Kidney epithelial cell (primary cell): ENCODE data around the gene DLG2. TPM values are rescaled to one million over a fixed set of nuclear protein-coding genes. Genes with fewer than 3 reads are reported as not detected.
"Not testable (repeated sequence)": the region's sequence is repeated elsewhere in the genome, so short reads cannot be mapped to it uniquely, and the experiment has no call there.

Experiments
- DNase-seq: peaks from one replicate; pipeline ENCODE4 v3.0.0-alpha.2; 2010; ENCODE audit warnings: low read depth
- H3K27me3 ChIP-seq: 2 replicates; pipeline ENCODE4 v1.6.0; 2011; ENCODE audit warnings: low read length; ENCODE audit not compliant: control insufficient read depth, insufficient read depth
- H3K36me3 ChIP-seq: 2 replicates; pipeline ENCODE4 v1.5.1; 2011; ENCODE audit warnings: low read length; ENCODE audit not compliant: control insufficient read depth, insufficient read depth
- H3K4me3 ChIP-seq: 2 replicates; pipeline ENCODE4 v1.5.1; 2011; ENCODE audit warnings: low read depth, mild to moderate bottlenecking, control low read depth, low read length
- total RNA-seq: library from RNA; depleted of rRNA; stranded (reverse); fragments of >200 nt; gene quantifications from 2 replicates; pipeline ENCODE4 v1.2.3, GENCODE V29; 2015
- TF ChIP-seq, protein P1 (sequence below): IDR thresholded peaks from 2 replicates; pipeline ENCODE4 v1.5.1; 2011; ENCODE audit warnings: mild to moderate bottlenecking, moderate library complexity, low read length, control low read depth, inconsistent platforms; ENCODE audit not compliant: insufficient read depth, poor library complexity, severe bottlenecking

Gene DLG2
- total RNA-seq, 1 donor from 2014 or later, result 0.75 TPM

DNA sequence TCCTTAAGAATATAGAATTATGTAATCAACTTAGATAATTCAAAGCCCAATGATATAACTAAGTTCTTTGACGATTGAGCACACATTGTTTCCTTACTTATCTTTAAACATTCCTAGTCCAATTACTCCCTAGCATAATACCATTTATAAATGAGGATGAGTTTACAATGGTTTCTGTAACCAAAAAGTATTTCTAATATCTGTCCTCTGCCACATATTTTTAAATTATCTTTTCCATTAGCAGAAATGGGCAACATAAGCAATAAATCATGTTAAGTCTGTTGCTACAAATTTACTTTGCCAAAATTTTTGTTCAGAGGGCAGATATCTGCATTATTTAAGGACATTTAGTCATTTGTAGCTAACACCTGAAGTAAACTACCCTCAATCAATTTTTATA is 31.0 kb upstream of the DLG2 start:
- no peaks in the 10 kb centered on the region for H3K36me3 ChIP-seq
- H3K4me3 ChIP-seq, result no peak overlapping the region
- TF ChIP-seq, protein P1, sequence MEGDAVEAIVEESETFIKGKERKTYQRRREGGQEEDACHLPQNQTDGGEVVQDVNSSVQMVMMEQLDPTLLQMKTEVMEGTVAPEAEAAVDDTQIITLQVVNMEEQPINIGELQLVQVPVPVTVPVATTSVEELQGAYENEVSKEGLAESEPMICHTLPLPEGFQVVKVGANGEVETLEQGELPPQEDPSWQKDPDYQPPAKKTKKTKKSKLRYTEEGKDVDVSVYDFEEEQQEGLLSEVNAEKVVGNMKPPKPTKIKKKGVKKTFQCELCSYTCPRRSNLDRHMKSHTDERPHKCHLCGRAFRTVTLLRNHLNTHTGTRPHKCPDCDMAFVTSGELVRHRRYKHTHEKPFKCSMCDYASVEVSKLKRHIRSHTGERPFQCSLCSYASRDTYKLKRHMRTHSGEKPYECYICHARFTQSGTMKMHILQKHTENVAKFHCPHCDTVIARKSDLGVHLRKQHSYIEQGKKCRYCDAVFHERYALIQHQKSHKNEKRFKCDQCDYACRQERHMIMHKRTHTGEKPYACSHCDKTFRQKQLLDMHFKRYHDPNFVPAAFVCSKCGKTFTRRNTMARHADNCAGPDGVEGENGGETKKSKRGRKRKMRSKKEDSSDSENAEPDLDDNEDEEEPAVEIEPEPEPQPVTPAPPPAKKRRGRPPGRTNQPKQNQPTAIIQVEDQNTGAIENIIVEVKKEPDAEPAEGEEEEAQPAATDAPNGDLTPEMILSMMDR, result no peak
- H3K27me3 ChIP-seq, result no peaks in the 10 kb centered on the region
- no peak for DNase-seq

DNA sequence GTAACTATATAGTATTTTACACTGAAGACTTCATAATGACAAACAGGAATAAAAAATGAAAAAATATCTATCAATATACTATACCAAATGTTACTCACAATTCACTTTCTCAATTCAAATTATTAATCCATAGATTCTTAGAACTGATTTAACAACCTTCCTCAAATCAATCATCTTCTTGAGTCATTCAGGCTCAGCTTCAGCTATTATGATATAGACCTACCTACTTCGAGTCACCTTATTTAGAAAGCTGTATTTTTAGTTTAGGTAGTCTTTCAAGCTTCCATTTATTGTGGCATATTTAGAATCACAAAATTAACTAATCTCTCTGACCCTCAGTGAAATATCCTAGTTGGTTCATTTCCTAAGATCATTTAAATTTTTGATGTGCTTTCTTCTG is 29.6 kb upstream of the DLG2 start:
- no peaks in the 10 kb centered on the region for H3K27me3 ChIP-seq
- DNase-seq, result no peak
- no peaks in the 10 kb centered on the region for H3K36me3 ChIP-seq
- TF ChIP-seq, protein P1, result no peak
- no peak overlapping the region for H3K4me3 ChIP-seq

DNA sequence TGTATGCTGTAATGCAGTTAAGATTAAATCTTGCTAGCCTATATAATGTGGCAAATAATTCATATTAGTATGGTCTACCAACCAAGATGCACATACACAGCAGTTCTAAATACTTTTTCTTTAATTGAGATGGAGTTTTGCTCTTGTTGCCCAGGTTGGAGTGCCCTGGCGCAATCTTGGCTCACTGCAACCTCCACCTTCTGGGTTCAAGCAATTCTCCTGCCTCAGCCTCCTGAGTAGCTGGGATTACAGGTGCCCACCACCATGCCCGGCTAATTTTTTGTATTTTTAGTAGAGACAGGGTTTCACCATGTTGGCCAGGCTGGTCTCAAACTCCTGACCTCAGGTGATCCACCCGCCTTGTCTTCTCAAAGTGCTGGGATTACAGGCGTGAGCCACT is 27.2 kb upstream of the DLG2 start:
- H3K36me3 ChIP-seq, DNase-seq: not testable (repeated sequence)

DNA sequence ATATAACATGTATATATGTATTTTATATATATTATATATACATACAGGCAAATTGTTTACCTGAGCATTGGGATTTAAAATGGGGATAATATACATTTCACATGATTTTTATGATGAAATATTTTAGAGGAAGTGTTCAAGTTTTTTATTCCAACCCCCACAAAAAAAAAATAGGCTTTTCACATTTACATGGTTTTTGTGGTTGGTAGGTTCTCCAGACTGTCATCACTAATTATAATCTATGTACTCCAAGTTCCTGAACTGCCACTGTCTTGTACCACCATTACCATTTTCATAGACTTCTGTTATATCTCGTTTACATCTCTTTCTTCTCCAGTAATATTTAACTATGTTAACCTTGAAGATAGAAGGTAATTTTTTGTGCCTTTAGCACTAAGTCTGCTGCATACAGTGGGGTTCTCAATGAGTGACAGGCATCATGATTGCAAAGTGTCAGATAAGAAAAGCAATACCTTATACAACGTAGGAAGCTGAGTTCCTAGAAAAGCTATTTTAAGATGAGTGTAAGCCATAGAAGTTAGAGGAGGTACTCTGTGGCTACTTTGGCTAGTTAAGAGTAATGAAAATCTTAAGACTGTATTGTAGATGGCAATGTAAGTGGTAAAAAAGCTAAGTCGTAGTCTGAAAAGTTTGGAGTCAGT is 25.8 kb upstream of the DLG2 start:
- H3K27me3 ChIP-seq, result no peaks in the 10 kb centered on the region
- no peaks in the 10 kb centered on the region for H3K36me3 ChIP-seq
- DNase-seq, result no peak
- TF ChIP-seq, protein P1, result no peak
- H3K4me3 ChIP-seq, result no peak overlapping the region

More for the DNA sequence above, 27.2 kb upstream of the DLG2 start:
- not testable (repeated sequence) for H3K4me3 ChIP-seq, H3K27me3 ChIP-seq

DNA sequence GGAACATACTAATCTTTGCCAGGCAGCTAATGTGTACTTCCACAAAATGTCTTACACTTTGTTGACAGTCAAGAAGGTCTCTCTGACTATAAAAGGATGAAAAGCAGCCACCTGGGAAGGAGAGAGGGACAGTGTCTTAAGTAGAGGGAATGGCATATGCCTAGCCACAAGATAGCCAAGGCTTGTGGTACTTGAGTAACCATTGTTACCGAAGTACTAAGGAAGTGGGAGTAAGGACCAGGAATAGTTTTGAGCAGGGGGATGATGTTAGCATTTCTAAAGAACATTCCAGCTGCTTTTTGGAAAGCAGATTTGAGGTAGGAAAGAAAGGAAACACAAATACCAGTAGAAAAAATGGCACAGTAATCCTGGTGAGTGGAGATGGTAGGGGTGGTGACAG is 24.0 kb upstream of the DLG2 start:
- no peak for DNase-seq
- TF ChIP-seq, protein P1, result no peak
- H3K27me3 ChIP-seq, result no peaks in the 10 kb centered on the region

DNA sequence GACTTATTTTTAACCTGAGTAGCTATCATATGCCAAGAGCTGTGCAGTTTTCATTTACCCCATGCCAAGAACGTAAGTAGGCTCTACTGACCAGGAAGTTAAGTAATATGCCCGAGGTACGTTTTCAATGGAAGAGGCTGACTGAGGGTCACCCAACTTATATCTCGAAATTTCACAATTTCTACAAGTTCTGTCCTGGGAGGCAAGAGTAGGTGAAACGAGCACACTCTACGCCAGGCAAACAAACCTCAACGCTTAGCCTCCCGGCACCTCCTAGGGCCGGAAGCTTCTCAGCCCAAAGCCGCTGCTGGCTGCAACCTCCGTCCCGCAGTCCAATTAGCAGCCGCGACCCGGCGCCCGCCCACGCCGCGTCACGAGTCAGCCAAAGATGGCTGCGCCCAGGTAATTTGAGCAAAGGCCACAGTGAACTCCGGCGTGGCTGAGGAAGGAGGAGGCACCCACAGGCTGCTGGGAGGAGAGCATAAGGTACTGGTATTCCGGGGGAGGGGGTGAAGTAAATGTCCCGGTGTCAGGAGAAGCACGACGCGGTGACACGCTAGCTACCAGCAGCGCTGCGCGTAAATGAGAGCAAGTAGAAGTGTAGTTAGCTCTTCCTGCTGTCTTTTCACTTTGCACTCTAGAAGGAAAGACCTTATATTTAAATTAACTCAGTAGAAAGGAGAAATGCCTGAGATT is 20.6 kb upstream of the DLG2 start, which contains the start of gene TMEM126A:
TMEM126A (plus strand) TSS at position 364 of the 696 bp plus-strand sequence. CDS start 2,289 bp downstream, outside the sequence.
- TF ChIP-seq, protein P1, result no peak
- no peaks in the 10 kb centered on the region for H3K27me3 ChIP-seq
- DNase-seq, result no peak
- no peaks in the 10 kb centered on the region for H3K36me3 ChIP-seq
- H3K4me3 ChIP-seq, result peak within 1 kb of the TSS; percentile 77

More for the DNA sequence above, 24.0 kb upstream of the DLG2 start:
- H3K36me3 ChIP-seq, result no peaks in the 10 kb centered on the region
- no peak overlapping the region for H3K4me3 ChIP-seq
